HG02588 (cell line): Measurements from ENCODE around the gene FAM72D.
A peak's percentile ranks its signal among the peaks of the same experiment; 100 is the strongest.
"Not testable (repeated sequence)": the region's sequence is repeated elsewhere in the genome, so short reads cannot be mapped to it uniquely, and the experiment has no call there.

Experiments used
- ATAC-seq: cut with Tn5 transposase; IDR thresholded peaks from one replicate; pipeline ENCODE4 v1.9.1; 2021; ENCODE audit warnings: mild to moderate bottlenecking, moderate library complexity; ENCODE audit not compliant: unreplicated experiment

The FAM72D gene

GRCh38 chr1:145144264-145144913 is 48.6 kb downstream of the FAM72D start:
- ATAC-seq = not testable (repeated sequence)

GRCh38 chr1:145146308-145146707 is 50.5 kb downstream of the FAM72D start:
- not testable (repeated sequence) for ATAC-seq

- not testable (repeated sequence) for ATAC-seq
These were observed 51.4 kb downstream of the FAM72D start for GRCh38 chr1:145147172-145147571.

GRCh38 chr1:145155421-145155820 is 59.6 kb downstream of the FAM72D start:
- not testable (repeated sequence) for ATAC-seq

- not testable (repeated sequence) for ATAC-seq
These were observed 60.1 kb downstream of the FAM72D start for GRCh38 chr1:145155873-145156272.

GRCh38 chr1:145156891-145157610 is 61.3 kb downstream of the FAM72D start:
- ATAC-seq = not testable (repeated sequence)

GRCh38 chr1:145157715-145158114 is 61.9 kb downstream of the FAM72D start:
- ATAC-seq = not testable (repeated sequence)

GRCh38 chr1:145161046-145161752 is 65.4 kb downstream of the FAM72D start:
- peak; percentile 67 for ATAC-seq
